ENCODE results near the gene CDKN1B. TPM values are rescaled to one million over a fixed set of nuclear protein-coding genes. Genes with fewer than 3 reads are reported as not detected.

CDKN1B gene
- total RNA-seq, 1 experiment from 2014 or later, result 33.1 TPM

- Histone ChIP-seq H3K27me3 (ENCODE audit: insufficient read depth, low read length) (no peaks in the 10 kb centered on the region), H4K20me1 (ENCODE audit: insufficient read depth) (no peaks in the 10 kb centered on the region), H3K79me2 (ENCODE audit: insufficient read depth, low read length) (peaks cover 76% of the 10 kb centered on the region), H3K9me2 (ENCODE audit: insufficient read depth) (no peaks in the 10 kb centered on the region), H3K27ac (ENCODE audit: low read depth, low read length) (peak overlapping the region; percentile 100), H3K4me3 (replicated peaks in 1 of 2; ENCODE audit: low read depth in 1 of 2, low read length in 2 of 2) (peak overlapping the region; percentile 62 to 81), H3K9me3 (ENCODE audit: control insufficient read depth in 1 of 2, insufficient read depth in 1 of 2, low read depth in 1 of 2, low read length in 2 of 2) (no peaks in the 10 kb centered on the region), H3K36me3 (ENCODE audit: control insufficient read depth in 1 of 2, insufficient read depth in 2 of 2, low read length in 2 of 2) (peaks cover 5 to 9% of the 10 kb centered on the region in 2 experiments), H3K9ac (ENCODE audit: low read length) (peak overlapping the region; percentile 92), H3K4me1 (ENCODE audit: control insufficient read depth in 1 of 2, insufficient read depth in 2 of 2, low read length in 2 of 2) (peaks cover 31 to 36% of the 10 kb centered on the region in 2 experiments), H2AFZ (ENCODE audit: low read depth, low read length, poor library complexity, severe bottlenecking) (no peak overlapping the region), H3K4me2 (ENCODE audit: low read length) (peak overlapping the region; percentile 98)
- ChIA-PET RAD21 (ENCODE audit: low non-redundant PET in 1 of 2, low total read pairs in 2 of 2, uncharacterized antibody in 2 of 2, unreplicated experiment in 2 of 2) (interaction anchor here in 1 of 2 experiments (0.7 kb wide), 1 partner anchor 113 kb away, joined by 6 read pairs; no protein-coding TSS in a partner anchor), CTCF (interaction anchor here (0.8 to 1.0 kb wide), 2 partner anchors 12 to 112 kb away, joined by 3 to 4 read pairs; no protein-coding TSS in a partner anchor), POLR2A (interaction anchor here (0.8 to 2.6 kb wide), 2 partner anchors 9 to 368 kb away, joined by 3 to 21 read pairs; partner anchors contain the start of gene CDKN1B)
- BruUV-seq (replicated peaks), result TSS peak; percentile 71
- DNase-seq (ENCODE audit: low read depth, low spot score) (no peak), ATAC-seq (peak; percentile 34)
- TF ChIP-seq TCF7L2 (IDR thresholded peaks at IDR 0.05; ENCODE audit: borderline replicate concordance, extremely low read depth, insufficient read depth, insufficient read length), result no peak
- no peak for TF ChIP-seq SP1 (IDR thresholded peaks at IDR 0.05; ENCODE audit: low read depth)
- TF ChIP-seq EZH2phosphoT487 (IDR thresholded peaks at IDR 0.05; ENCODE audit: borderline replicate concordance), result no peak
- TF ChIP-seq ZFX (IDR thresholded peaks at IDR 0.05), result peak; percentile 53
- no peak for TF ChIP-seq POLR2AphosphoS5 (IDR thresholded peaks at IDR 0.05; ENCODE audit: low read depth, low read length)
- peak; percentile 47; the same call in 1 of the 2 replicates for TF ChIP-seq EGR1 (IDR thresholded peaks at IDR 0.05; ENCODE audit: low read depth)
- TF ChIP-seq CBX3 (IDR thresholded peaks at IDR 0.05; ENCODE audit: low read depth), result 0 out of 2 replicates have a peak, but pooled peaks have one; percentile 4
- TF ChIP-seq ZBTB33 (IDR thresholded peaks at IDR 0.05; ENCODE audit: extremely low read depth, insufficient replicate concordance, low read length), result no peak
- intact Hi-C loops (cut with micrococcal nuclease), result loop anchor here (1.0 to 10.0 kb wide), 2 partner anchors 7 to 170 kb away; partner anchors contain the start of genes CDKN1B and GPRC5A
Measured at GRCh38 chr12:12724421-12725085, 7.4 kb downstream of the CDKN1B start.
